VCaP (cell line): Measurements from ENCODE around the gene ARL8B.
A peak's percentile ranks its signal among the peaks of the same experiment; 100 is the strongest.
"Not testable (repeated sequence)": the region's sequence is repeated elsewhere in the genome, so short reads cannot be mapped to it uniquely, and the experiment has no call there.

Experiments used
- H3K27ac ChIP-seq: fragments of 450-650 bp; 2 replicates; pipeline ENCODE4 v1.5.1; 2017
- TF ChIP-seq, protein P1 (sequence below): fragments of 450-650 bp; conservative IDR thresholded peaks from 2 replicates; pipeline ENCODE4 v1.5.1; 2017; ENCODE audit warnings: mild to moderate bottlenecking, moderate library complexity

Gene ARL8B

DNA sequence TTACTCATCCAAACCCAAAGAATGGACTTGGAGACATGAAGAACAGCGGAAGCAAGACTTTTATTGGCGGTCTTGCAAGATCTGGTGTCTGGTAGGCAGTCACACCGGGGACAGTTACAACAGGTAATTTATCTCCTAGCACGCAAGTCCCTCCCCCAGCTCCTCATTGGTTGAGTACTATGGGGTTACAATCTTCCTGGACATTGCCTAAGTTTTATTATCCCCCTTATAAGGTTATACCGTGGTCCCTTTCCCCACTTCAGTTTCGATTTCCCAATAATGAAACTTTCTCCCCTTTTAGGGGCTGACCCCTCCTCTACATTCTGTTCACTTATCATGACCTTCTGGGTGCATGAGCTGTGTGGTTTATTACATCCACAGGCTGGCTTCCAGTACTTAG, 18.7 kb downstream of the ARL8B start:
- TF ChIP-seq, protein P1, sequence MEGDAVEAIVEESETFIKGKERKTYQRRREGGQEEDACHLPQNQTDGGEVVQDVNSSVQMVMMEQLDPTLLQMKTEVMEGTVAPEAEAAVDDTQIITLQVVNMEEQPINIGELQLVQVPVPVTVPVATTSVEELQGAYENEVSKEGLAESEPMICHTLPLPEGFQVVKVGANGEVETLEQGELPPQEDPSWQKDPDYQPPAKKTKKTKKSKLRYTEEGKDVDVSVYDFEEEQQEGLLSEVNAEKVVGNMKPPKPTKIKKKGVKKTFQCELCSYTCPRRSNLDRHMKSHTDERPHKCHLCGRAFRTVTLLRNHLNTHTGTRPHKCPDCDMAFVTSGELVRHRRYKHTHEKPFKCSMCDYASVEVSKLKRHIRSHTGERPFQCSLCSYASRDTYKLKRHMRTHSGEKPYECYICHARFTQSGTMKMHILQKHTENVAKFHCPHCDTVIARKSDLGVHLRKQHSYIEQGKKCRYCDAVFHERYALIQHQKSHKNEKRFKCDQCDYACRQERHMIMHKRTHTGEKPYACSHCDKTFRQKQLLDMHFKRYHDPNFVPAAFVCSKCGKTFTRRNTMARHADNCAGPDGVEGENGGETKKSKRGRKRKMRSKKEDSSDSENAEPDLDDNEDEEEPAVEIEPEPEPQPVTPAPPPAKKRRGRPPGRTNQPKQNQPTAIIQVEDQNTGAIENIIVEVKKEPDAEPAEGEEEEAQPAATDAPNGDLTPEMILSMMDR: no peak
- H3K27ac ChIP-seq: no peak overlapping the region

DNA sequence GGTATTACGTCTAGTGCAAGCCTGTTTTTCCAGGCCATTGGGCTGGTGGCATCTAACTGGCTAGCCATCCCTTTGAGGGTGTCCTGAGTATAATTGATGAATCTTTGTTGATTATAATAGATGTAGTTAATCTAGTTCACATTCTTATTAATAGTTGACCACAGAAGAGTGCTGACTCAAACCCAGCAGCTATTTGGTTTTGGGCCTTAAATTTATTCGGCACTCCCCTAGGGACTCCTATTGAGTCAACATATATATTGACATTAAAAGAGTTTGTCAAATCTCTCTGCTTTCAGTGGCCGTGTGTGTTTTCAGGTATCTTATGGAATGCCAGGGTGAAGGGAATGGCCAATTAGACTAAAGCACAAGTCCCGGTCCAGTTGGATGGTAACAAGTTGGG, 19.7 kb downstream of the ARL8B start:
- no peak overlapping the region for H3K27ac ChIP-seq
- TF ChIP-seq, protein P1: no peak

DNA sequence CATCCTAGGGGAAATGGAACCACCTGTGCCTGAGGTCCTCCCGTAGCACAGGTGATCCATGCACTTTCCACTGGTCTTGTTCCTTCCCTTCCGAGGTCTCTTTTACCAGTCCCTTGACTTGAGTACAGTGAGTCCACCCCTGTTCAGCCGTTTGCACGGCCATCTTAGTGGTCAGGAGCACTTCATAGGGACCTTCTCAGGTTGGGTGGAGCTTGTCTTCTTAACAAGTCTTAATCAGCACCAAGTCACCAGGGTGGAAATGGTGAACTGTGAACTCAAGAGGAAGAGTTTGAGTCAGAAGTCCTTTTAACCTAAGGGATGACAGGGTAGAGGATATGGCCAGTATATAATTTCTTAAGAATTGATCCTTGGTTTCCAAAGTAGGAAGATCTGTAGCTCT, 21.4 kb downstream of the ARL8B start:
- H3K27ac ChIP-seq: no peak overlapping the region
- TF ChIP-seq, protein P1: no peak

DNA sequence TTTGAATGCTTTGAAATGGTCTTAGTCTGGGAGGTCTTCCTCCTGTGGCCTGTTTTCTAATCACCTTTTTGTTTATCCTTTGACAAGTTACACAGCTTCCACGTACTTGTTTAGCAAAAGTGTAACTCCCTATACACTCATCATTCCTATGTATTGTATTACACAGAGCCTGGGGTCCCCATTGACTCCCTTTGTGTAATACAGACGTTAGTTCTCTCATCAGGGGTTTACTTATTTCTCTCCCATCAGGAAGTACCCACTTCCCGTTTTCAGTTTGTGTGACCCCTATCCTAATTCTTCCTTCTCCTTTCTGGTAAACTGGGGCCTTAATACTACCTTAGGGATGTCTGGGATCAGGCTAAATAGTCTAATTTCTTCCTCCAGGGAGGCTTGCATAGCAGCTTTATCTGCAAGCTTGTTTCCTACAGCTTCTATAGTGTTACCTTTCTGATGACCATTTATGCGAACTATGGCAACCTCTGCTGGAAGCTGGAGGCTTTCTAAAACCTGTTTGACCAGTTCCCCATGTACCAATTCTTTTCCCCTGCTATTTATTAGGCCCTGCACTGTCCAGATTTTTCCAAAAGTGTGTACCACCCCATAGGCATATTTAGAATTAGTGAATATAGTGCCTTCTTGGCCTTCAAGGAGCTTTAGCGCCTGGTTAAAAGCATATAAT, 22.4 kb downstream of the ARL8B start:
- H3K27ac ChIP-seq: peak overlapping the region; percentile 67
- TF ChIP-seq, protein P1: no peak

DNA sequence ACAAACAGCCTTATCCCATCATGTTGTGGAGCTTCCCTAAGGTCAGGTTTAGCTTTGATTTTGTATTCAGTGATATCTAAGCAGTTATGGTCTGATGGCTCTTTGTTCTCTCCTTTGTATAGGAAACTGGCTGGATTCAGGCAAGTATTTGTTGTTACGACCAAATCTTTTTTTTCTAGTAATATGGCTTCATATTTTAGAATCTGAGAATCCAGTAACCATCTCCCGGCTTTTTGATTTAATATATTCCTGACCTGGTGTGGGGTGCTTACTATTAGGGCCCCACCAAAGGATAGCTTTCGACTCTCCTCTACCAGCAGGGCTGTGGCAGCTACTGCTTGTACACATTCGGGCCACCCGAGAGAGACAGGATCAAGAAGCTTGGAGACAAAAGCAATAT, 23.0 kb downstream of the ARL8B start:
- peak overlapping the region; percentile 67 for H3K27ac ChIP-seq
- TF ChIP-seq, protein P1: no peak

DNA sequence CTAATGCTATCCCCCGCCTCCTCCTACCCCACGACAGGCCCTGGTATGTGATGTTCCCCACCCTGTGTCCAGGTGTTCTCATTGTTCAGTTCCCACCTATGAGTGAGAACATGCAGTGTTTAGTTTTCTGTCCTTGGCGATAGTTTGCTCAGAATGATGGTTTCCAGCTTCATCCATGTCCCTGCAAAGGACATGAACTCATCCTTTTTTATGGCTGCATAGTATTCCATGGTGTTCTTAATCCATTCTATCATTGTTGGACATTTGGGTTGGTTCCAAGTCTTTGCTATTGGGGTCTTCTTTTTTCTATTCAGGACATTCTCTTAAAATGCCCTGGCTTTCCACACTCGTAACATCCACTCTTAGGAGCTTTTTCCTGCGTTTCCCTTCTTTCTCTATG, 25.1 kb downstream of the ARL8B start:
- H3K27ac ChIP-seq: not testable (repeated sequence)

DNA sequence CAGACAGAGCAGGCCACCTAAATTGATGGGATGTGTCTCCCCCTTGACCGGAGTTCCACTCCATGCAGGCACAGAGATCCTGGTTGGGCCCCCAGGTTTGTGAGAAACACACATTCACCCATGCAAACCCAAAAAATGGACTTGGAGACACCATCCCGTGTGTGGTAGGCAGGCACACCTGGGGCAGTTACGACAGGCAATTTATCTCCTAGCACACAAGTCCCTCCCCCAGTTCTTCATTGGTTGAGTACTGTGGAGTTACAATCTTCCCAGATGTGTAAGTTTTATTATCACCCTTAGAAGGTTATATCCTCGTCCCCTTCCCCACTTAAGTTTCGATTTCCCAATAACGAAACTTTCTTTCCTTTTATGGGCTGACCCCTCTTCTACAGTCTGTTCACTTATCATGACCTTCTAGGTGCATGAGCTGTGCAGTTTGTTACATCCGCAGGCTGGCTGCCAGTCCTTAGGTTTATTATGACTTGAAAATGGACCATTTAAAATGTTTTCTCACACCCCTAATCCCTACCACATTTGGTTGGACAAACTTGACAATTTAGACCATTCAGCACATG, 27.3 kb downstream of the ARL8B start:
- TF ChIP-seq, protein P1: no peak
- no peak overlapping the region for H3K27ac ChIP-seq

DNA sequence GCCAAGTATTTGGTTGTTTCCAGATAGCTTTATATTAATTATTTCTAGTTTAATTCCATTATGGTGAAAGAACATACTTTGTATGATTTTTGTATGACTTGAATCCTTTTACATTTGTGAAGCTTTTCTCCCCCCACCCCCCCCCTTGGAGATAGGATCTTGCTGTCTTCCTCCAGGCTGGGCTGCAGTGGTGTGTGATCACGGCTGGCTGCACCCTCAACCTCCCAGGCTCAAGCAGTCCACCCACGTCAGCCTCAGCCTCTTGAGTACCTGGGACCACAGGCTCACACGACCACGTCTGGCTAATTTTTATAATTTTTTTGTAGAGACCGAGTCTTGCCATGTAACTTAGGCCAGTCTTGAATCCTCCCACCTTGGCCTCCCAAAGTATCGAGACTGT, 29.5 kb downstream of the ARL8B start:
- TF ChIP-seq, protein P1: no peak

More for the DNA sequence above, 29.5 kb downstream of the ARL8B start:
- no peak overlapping the region for H3K27ac ChIP-seq
